HG03460 (cell line): Measurements from ENCODE around the gene SLC7A5.
"Not testable (repeated sequence)": the region's sequence is repeated elsewhere in the genome, so short reads cannot be mapped to it uniquely, and the experiment has no call there.

Experiments
- ATAC-seq: cut with Tn5 transposase; IDR thresholded peaks from one replicate; pipeline ENCODE4 v1.9.1; 2021; ENCODE audit not compliant: unreplicated experiment

Gene SLC7A5

DNA sequence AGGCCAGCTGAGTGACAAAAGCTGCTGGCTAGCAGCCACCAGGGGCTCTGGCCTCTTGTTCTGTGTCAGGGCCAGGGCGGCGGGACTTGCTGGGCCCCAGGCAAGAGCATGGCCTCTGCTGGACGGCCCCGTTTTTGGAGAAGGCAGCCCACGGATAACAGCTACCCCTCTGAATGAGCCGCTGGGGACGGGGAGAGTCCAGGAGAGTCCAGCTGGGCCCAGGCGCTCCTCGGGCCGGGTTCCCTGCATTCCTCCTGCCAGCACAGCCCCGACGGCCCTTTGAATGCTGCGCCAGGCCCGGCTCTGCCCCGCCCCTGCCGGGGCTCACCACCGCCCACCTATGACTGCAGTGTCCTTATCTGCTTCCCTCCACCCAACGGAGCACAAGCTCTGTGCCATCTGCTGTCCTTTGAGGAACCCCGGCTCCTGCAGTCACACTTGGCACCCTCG lies 33.4 kb downstream of the SLC7A5 start:
- ATAC-seq = no peak

GRCh38 chr16:87834668-87835473 lies 34.4 kb downstream of the SLC7A5 start:
- no peak for ATAC-seq

DNA sequence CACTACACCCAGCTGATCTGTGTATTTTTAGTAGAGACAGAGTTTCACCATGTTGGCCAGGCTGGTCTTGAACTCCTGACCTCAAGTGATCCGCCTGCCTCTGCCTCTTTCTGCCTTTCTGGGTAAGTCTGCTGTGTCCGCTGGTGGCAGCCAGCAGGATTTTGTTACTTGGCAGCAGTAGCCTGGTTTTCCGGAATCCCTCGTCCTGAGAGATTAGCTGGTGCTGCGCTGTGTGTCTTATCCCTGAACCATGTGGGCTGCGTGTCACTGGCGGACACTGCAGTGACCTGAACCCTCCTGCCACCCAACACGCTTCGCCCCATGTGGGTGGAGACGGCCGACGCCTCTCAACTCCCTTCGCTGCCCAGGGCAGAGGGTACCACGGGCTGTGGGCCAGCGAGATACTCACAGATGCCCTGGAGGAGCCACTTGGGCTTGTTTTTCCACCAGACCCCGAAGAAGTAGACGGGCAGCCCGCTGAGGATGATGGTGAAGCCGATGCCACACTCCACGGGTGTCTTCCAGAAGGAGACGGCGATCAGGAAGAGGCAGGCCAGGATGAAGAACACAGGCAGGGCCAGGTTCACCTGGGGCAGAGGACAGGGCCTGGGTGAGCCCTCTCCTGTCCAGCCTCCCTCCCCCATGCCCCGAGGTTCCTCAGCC lies 35.2 kb downstream of the SLC7A5 start:
- ATAC-seq = no peak

DNA sequence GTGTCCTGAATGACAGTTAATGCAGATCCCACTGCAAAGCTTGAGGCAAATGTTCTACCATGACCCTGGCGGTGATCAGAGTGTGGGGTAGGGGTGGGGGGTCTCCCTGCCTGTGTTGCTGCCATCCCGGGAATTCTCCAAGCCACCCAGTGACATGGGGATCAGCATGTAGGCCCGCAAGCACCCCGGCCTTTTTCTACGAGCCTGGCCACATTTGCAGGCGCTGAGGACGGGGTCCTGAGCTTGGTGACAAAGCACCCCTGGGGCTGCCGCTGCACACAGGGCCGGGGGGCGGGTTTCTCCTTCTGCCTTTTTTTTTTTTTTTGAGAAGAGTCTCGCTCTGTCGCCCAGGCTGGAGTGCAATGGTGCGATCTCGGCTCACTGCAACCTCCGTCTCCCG lies 35.8 kb downstream of the SLC7A5 start:
- ATAC-seq = no peak

GRCh38 chr16:87832741-87833502 lies 36.4 kb downstream of the SLC7A5 start:
- no peak for ATAC-seq

- no peak for ATAC-seq
These were observed 37.2 kb downstream of the SLC7A5 start for GRCh38 chr16:87832137-87832527.

- no peak for ATAC-seq
These were observed 37.7 kb downstream of the SLC7A5 start for GRCh38 chr16:87831421-87832136.

- ATAC-seq = no peak
These were observed 38.5 kb downstream of the SLC7A5 start for GRCh38 chr16:87830673-87831420.

DNA sequence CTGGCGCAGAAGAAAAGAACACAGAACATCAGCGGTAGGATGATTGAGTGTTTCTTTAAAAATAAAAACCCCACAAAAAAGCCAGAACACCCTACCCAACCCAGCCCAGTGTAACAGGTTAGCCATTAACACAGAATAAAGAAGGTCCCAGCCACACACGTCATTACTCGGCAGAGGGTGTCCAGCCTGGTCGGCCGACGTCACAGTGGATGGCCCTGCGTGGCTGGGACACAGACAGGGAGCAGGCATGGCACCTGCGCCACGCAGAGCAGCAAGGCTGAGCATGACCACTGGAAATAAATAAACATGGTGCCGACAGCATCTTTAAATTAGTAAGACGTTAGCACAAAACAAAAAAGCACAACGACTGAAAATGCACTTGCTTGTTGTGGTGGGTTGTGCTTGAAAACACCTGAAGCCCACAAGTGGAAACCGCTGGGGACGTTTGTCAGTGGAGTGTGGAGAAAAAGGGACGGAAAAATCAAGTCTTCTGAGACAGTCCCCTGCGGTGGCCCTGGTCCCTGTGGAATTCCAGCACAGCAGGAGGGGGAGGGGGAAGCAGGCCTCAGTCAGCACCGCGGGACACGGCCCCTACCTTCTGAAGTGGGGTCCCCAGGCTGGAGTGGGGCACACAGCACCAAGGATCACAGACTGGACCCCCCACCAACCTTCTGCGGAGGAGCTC lies 39.2 kb downstream of the SLC7A5 start:
- ATAC-seq = no peak

- no peak for ATAC-seq
These were observed 39.7 kb downstream of the SLC7A5 start for GRCh38 chr16:87829622-87829980.

DNA sequence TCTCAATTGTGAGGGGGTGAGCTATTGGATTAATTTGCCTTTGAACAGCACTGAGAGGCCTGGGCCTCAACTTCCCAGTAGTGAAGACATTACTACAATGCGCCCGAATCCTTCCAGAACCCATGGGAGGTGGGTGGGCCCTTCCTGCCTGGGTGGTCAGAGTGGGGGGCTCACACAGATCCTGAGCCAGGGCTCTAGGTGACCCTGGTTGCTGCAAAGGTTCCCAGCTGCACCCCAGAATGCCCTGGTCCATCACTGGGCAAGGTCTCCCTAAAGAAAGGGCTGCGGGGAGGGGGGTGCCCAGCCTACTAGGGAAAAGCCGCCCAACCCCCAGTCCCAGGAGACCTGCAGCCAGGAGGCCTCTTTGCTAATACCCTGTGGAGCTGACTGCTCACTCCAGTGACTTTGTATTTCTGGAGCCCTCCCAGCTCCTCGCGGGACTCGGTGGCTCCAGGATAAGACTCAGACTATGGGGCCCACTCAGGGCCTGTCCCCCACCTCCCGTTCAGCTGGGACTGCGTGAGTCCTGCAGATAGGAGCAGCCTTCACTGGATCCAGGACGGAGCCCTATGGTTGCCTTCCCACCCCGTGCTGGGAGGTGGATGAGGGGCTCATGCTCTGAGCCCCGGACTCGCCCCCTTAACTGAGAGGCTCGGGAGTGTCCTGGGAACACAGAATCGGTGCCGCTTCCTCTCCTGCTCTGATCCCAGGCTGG lies 40.2 kb downstream of the SLC7A5 start:
- ATAC-seq = no peak

DNA sequence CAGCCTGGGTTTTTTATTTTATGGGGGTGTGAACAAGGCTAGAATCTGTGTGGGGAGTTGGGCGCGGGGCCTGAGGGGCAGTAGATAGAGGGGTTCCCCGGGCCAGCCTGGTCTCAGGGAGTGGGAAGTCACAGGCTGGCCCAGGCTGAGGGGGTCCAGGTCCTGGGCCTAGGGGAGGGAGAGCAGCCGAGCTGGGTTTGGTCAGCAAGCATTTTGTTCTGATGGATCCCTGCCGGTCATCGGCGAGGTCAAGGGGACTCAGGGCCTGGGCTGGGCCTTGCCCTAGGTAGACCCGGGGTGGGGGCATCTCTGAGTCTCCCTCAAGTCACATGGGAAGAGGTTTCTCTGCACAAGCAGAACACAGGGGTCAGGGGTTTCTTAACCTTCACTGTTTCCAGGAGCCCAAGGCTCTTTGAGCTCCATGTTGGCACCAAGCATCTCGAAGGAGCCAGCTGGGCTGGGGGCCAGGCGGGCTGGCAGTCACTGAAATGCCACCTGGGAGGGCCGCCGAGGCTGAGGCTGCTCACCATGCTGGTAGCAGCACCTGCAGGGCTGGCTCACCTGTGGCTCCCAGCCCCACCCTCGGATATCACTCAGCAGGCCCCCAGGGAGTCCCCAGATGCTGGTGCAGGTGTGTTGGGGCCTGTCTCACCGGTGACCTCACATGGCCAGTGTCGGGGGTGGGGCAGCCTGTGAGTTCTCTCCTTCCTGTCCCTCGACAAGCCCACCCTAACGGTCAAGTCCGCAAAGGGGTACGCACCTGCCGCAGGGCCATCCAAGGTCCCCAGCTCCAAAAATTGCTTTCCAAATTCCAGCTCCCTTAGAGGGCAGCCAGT lies 41.0 kb downstream of the SLC7A5 start:
- ATAC-seq = no peak

GRCh38 chr16:87827588-87827915 lies 41.8 kb downstream of the SLC7A5 start:
- ATAC-seq = not testable (repeated sequence)

DNA sequence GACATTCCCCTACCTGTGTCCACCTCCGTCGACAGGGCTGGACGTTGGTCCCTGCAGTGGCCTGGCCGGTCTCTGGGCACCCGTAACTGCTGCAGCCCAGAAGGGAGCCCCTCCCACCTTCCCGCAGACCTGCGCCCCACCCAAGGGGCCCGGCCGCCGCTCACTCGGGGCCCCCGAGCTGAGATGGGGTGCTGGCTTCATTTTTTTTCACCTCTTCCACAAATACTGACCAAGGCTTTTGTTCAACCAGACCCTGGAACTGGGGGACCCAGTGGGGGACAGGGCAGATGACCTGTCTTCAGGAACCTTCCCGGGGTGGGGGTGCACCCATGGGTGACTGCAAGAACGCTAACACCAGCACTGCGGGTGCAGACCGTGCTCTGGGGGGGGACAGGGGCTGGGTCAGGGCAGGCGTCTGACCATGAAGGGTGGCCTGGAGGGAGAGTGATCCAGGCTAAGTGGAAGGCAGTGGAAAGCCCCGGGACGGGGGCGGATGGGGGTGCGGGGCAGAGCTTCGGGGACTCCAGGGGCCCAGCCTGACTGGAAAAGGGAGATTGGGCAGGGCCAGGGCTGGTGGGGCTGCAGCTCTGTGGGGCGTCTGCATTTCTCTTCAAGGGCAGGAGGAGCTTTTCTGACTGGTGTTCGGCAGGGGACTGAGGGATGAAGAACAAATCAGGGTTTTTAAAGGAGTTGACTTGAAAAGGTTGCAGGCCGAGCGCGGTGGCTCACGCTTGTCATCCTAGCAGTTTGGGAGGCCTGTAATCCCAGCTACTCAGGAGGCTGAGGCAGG lies 42.3 kb downstream of the SLC7A5 start:
- no peak for ATAC-seq

DNA sequence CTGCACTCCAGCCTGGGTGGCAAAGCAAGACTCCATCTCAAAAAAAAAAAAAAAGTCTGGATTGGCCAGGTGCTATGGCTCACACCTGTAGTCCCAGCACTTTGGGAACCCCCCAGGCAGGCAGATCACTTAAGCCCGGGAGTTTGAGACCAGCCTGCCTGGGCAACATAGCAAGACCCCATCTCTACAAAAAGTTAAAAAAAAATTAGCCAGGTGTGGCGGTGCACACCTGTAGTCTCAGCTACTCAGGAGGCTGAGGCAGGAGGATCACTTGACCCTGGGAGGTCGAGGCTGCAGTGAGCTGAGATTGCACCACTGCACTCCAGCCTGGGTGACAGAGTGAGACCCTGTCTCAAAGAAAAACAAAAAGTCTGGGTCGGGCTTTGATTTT lies 42.9 kb downstream of the SLC7A5 start:
- not testable (repeated sequence) for ATAC-seq

DNA sequence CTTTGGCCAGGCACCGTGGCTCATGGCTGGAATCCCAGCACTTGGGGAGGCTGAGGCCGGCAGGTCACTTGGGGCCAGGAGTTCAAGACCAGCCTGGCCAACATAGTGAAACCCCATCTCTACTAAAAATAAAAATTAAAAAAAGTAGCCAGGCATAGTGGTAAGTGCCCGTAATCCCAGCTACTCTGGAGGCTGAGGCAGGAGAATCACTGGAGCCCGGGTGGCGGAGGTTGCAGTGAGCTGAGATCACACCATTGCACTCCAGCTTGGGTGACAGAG lies 43.5 kb downstream of the SLC7A5 start:
- ATAC-seq = not testable (repeated sequence)

- ATAC-seq = no peak
These were observed 44.1 kb downstream of the SLC7A5 start for GRCh38 chr16:87824991-87825841.
